Astrocyte (in vitro differentiated cells and primary cell): ENCODE data around the gene NDUFS2.

Experiments
- CTCF ChIP-seq: IDR thresholded peaks from 2 replicates; pipeline ENCODE4 v1.5.1; 2011; ENCODE audit warnings: low read depth, mild to moderate bottlenecking, inconsistent platforms, low read length, moderate library complexity; ENCODE audit not compliant: insufficient read depth
- EZH2 ChIP-seq: IDR thresholded peaks from 2 replicates; pipeline ENCODE4 v1.6.1; 2012; ENCODE audit warnings: mild to moderate bottlenecking, low read length, inconsistent platforms; ENCODE audit not compliant: insufficient read depth

- TF ChIP-seq CTCF (no peak), EZH2 (no peak)
Observed at GRCh38 chr1:161171191-161171590, 31.0 kb upstream of the NDUFS2 start.
